GM19239 (cell line): ENCODE results near the gene REV3L.
A peak's percentile ranks its signal among the peaks of the same experiment; 100 is the strongest.
"Not testable (repeated sequence)": the region's sequence is repeated elsewhere in the genome, so short reads cannot be mapped to it uniquely, and the experiment has no call there.

Source experiments
- DNase-seq: peaks from one replicate; pipeline ENCODE4 v3.0.0; 2011; ENCODE audit warnings: low spot score; ENCODE audit not compliant: insufficient read length
- FAIRE-seq: peaks from 2 replicates; lab custom pipeline; 2011; peaks lifted over from hg19 to GRCh38; lab: Jason Lieb, UNC

Gene REV3L

DNA sequence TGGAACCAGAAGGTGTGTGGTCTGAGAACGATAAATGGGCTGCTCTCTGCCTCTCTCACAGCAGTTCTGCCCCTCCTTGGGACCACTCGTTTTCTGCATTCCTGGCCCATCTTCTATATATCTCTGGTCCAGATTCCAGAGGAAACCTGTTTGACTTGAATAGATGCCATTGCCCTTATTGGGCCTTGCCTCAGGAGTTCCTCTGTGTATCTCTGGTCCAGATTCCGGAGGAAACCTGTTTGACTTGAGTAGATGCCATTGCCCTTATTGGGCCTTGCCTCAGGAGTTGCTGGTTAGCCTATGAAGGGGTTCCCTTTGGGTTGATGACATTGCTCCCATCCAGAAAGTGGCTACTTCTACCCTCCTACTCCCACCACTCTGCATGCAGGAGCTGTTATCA, 206.3 kb downstream of the REV3L start:
- FAIRE-seq (peak; percentile 44), DNase-seq (no peak)

DNA sequence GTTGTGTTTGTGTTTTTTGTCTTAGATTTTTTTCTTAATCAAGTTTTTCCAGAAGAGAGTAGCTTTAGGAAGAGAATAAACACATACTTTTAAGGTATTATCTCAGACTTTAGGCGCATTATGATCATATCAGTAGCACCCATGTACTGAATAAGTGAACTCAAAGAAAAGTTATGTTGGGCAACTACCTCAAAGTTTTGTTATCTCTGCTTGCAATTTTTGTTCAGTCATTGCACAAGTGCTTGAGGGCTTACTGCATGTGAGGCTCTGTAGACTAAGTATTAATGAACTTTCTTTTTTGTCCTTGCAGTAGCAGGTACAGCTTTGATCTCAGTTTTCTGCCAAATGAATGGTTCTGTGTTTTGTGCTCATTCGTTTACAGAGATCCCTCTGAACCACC, 206.7 kb downstream of the REV3L start:
- FAIRE-seq (no peak), DNase-seq (no peak)

DNA sequence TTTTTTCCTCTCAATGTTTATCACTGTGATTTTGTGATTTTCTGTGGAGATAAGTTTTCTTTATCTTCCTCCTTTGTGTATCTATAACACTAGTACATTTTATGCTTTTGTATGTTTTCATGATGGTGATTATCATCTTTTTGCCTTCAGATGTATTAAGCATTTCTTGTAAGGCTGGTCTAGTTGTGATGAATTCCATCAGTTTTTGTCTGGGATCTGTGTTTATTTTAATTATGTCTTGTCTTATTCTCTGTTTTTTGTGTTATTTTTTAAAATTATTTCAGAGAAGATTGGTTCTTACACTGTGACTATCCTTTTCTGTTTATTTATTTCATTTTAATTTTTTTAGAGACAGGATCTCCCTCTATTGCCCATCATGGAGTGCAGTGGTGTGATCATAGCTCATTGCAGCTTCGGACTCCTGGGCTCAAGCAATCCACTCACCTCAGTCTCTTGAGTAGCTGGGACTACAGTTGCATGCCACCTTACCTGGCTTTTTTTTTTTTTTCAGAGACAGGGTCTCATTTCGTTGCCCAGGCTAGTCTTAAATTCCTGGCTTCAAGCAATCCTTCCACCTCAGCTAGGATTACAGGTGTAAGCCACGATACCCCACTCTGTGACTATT, 208.3 kb downstream of the REV3L start:
- FAIRE-seq: no peak
- DNase-seq: no peak

DNA sequence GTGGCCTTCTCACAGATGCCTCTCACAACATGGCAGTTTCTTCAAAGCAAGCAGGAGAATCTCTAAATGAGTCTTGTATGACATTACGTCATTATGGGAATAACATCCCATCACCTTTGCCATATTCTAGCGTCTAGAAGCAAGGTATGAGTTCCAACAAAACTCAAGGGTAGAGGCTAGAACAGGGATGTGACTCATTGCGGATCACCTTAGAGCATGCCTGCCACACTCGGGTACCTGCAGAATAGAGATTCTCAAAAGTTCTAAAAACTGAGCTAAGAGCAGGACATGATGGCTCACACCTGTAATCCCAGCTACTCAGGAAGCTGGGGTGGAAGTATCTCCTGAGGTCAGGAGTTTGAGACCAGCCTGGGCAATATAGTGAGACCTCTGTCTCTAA, 212.9 kb downstream of the REV3L start:
- FAIRE-seq: no peak
- DNase-seq: no peak

DNA sequence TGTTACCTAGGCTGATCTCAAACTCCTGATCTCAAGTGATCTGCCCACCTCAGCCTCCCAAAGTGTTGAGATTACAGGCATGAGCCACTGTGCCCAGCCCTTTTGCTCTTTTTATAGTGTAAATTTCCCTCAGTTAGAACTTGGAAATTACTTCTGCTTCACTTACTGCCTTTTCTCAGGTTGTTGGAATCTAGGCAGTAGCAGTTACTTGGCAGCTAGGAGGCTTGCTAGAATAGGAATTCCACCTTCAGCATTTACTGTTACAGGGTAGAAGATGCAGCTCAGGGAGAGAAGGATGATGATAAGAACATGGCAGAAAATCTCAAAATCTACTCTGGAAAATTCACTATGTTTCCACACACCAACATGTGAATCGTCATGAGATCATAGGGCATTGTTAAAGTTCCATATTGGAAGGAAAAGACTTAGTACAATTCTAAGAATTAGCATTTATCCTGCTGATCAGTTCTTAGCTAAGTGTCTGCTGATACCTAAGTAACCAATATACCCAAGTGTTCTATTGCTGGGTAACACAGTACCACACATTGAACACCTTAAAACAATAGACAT, 213.5 kb downstream of the REV3L start:
- no peak for FAIRE-seq
- no peak for DNase-seq

DNA sequence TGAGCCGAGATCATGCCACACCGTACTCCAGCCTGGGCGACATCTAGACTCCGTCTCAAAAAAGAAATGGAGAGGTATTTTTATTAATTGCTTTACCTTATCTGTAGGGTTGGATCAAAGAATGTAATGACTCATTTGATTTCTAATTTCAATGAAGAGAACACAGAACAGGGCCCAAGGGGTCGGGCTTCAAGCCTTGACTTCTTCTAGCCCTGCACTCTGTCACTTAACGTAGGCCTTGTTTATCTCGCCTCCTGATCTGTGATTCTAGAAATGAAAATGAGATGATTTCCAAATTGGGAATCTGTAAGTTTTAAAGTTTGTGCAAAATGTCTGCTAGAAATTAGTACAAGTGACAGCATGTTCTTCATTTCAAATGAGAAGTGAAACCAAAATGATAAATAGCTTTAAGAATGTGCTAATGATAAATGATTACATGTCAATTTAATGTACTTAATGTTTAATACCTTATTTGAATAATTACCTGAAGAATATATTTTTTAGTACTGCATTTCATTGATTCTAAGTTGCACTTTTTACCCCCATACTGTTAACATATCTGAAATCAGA, 215.2 kb downstream of the REV3L start:
- FAIRE-seq (peak; percentile 52), DNase-seq (no peak)

DNA sequence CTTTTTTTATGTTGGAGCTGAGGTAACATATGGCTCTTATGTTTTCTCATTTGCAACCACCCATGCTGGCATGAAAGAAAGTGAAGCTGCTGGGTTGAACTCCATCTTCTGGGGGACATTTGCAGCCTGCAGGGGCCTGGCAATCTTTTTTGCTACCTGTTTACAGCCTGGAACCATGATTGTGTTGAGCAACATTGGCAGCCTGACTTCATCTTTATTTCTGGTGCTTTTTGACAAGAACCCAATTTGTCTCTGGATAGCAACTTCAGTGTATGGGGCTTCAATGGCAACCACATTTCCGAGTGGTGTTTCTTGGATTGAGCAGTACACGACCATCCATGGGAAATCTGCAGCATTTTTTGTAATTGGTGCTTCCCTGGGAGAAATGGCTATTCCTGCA, 216.7 kb downstream of the REV3L start:
- DNase-seq: no peak
- FAIRE-seq: no peak

DNA sequence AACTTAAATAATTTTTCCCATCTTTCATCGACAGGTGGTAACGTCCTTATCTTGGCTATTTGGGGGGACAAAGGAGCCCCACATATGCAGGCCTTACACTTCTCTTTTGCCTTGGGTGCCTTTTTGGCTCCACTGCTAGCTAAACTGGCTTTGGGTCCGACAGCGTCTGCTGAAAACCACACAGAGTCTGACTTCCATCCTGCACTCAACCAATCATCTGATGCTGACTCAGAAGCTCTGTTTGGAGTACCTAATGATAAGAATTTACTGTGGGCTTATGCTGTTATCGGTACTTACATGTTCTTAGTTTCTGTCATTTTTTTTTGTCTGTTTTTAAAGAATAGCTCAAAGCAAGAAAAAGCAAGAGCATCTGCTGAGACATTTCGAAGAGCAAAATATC, 217.2 kb downstream of the REV3L start:
- FAIRE-seq (no peak), DNase-seq (no peak)

DNA sequence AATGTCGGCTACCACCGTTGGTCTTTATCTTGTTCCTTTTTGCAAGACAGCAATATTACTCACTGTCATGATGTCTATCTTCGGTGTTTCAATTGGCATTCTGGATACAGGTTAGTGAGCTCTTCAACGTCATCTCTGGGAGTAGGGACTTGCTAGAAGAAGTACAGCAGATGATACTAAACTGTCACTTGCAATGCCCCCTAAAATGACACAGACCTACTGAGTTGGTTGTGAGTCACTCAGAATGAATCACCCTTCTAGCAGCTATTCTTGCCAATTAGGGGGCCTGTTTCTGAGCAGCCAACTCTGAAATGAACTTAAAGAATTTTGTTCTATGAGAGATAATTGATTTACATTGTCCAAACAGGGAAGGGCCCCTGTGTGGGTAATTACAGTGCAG, 219.2 kb downstream of the REV3L start:
- no peak for DNase-seq
- no peak for FAIRE-seq

DNA sequence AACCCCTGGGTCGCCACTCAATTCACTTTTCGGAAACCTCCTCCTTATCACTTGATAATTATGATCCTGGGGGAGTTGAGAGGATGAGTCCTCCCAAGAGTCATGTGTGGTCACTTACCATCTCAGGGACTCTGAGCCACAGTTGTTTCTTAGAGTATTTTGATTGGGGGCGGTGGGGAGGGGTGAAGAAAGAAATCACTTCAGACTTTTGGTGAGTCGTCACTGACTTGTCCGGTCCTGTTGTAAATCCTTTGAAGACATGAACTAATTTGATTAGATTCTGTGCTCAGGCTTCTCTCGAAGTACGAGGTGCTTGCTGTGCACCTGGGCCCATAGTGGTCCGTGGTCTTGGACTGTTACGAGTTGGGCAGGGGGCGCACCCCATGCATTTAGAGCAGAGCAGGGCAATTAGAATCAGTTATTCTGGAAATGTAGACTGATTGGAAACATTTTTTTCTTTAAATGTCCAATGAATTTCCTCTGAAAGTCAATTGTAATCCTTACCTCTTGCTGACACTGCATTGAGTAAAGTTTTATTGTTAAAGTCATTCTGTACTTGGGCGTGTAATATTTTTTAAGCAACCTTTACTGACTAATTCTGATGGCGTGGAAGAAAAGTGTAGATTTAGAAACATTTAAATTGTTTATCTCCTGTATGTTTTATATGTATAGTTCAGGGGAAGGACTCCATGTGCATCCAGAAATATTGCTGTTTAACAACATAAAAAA, 222.3 kb downstream of the REV3L start:
- FAIRE-seq: no peak
- DNase-seq: no peak

DNA sequence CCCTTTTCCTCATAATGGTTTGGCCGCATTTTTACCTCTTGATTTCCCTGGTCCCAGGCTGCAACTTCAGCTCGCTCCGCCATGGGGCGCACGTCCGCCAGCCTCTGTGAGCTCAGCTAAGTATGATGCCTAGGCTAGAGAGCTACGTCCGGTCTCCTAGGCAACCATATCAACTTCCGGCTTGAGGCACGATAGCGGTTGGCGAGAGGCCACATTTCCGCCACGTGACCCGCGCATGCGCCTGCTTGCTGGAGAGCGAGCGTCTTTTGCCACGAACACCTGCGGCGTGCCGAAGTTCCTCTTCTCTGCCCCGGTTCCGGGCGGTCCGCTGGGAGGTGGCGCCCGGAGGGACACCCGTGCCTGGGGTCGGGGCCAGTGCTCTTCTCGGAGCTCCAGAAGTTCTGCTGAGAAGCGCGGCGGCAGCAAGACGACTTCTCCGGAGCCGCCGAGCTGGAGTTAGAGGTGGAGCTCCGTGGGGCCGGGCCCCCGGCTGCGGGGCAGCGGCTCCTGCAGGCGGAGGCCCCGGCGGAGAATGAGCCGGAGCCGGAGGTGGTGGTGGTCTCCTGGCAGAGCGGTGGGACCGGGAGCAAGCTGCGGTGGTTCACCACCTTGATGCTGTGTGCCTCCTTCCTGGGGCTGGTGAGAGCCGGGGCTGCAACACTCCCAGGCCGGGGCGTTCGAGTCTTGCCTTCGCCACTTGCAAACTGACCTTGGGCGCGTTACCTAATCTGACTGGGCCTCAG, 223.8 kb downstream of the REV3L start:
- peak; percentile 100 for FAIRE-seq

DNA sequence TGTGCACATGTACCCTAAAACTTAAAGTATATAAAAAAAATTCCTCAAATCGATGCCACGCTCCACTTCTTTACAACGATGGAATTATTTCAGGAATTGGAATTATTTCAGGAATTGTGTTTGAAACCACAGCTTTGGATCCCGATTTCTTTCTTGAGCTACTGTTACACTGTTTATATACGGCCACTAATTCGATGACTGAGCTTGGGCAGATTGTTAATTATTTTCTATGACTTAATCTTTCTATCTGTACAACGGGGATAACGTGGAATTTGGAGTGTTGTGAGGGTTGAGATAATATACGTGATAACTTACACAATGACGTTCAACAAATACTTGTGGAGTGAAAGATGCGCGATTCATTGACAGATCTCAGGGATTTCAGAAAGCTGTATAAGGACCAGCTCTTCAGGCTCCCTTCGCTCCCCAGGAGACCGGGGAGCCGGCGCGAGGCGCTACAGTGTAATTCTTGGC, 224.4 kb downstream of the REV3L start:
- DNase-seq (no peak), FAIRE-seq (no peak)

More for the DNA sequence above, 223.8 kb downstream of the REV3L start:
- DNase-seq: peak; percentile 93

DNA sequence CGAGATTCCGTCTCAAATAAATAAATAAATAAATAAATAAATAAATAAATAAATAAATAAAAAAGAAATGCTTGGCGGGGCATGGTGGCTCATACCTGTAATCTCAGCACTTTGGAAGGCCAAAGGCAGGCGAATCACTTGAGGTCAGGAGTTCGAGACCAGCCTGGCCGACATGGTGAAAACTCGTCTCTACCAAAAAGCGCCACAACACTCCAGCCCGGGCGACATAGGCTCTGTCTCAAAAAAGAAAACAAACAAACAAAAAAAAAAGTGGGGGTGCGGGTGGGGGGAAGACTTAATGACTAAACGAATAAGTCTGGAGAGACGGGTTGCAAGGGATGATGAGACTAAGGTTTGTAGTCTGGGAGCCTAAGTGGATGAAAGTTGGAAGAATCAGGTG, 225.0 kb downstream of the REV3L start:
- FAIRE-seq (no peak), DNase-seq (no peak)

DNA sequence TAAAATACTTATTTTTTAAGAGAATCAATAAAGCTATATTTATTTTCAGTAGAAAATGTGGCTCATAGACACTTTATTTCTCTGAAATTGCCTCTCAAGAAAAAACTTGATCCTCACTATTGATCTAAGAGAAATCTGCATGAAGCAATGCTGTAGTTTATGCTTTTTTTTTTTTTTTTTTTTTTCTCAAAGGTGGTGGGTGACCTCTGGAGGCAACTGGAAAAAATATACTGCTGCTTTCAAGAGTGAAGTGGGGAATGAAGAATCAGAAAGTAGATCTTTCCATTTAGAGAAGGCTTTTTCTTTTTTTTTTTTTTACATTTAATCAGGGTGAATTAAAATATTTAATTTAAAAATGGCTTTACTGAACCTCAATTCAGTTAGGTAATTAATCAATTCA, 226.4 kb downstream of the REV3L start:
- no peak for FAIRE-seq
- DNase-seq: no peak

DNA sequence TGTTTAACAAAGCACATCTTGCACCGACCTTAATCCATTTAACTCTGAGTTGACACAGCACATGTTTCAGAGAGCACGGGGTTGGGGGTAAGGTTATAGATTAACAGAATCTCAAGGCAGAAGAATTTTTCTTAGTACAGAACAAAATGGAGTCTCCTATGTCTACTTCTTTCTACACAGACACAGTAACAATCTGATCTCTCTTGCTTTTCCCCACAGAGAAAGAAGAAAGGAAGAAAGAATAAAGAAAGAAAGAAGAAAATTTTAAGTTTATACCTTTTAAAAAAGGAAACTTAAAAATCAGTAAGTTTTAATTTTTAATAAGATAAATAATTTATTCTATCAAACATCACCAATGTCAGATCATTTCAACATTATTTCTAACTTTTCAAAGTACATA, 227.2 kb downstream of the REV3L start:
- not testable (repeated sequence) for FAIRE-seq, DNase-seq

DNA sequence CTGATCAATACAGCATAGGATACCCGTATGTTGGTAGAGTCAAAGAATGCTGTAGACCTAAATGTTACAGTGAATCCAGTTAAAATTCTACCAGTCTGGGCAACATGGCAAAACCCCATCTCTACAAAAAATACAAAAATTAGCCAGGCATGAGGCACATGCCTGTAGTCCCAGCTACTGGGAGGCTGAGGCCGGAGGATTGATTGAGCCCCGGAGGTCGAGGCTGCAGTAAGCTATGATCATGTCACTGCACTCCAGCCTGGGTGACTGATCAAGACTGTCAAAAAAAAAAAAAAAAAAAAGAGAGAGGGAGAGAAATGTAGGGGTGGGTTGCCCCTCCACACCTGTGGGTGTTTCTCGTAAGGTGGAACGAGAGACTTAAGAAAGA, 228.2 kb downstream of the REV3L start:
- FAIRE-seq: no peak

DNA sequence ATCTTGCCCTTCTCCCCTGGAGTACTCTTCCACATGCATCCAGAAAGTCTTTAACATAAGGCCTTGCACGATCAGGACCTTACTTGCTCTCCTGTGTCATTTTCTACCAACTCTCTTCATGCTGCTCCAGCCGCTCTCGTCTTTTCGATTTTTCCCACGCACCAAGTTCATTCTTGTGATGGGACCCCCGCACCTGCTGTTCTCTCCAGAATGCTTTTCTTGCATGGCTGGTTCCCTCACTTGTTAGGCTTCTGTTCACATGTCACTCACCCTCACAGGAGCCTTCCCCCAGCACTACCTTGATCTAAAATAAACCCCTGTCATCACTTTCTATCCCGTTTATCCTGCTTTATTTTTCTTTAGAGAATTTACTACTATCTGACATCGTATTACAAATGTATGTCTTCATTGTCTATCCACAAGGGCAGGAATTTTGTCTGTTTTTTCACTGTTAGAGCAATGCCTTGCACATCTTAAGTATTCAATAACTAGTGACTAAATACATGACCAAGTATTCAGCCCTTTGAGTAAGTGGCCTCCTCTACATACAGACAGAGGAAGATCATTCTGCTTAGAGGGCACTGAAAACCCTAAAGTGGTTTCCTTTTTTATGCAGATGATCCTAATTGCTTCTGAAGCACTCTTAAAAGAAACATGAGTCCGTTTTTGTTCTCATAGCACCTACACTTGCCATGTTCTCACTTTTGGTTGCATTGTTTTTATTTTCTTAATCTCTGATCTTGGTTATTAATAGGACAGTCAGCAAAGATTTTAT, 228.8 kb downstream of the REV3L start:
- no peak for FAIRE-seq
- DNase-seq: no peak

More for the DNA sequence above, 228.2 kb downstream of the REV3L start:
- no peak for DNase-seq

DNA sequence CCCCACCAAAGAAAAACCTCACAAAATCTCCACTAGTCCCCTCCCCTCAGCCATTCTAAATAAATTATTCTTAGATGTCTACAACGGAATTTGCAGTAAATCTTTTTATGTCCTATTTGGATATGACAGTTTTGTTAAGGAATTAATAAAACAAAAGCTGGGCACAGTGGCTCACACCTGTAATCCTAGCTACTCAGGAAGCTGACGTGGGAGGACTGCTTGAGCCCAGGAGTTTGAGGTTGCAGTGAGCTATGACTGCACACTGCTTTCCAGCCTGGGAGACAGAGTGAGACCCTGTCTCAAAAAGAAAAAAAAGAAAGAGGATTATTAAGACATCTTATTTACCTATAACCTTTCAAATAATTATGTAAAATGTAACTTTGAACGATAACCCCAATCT, 230.3 kb downstream of the REV3L start:
- no peak for DNase-seq
- no peak for FAIRE-seq

DNA sequence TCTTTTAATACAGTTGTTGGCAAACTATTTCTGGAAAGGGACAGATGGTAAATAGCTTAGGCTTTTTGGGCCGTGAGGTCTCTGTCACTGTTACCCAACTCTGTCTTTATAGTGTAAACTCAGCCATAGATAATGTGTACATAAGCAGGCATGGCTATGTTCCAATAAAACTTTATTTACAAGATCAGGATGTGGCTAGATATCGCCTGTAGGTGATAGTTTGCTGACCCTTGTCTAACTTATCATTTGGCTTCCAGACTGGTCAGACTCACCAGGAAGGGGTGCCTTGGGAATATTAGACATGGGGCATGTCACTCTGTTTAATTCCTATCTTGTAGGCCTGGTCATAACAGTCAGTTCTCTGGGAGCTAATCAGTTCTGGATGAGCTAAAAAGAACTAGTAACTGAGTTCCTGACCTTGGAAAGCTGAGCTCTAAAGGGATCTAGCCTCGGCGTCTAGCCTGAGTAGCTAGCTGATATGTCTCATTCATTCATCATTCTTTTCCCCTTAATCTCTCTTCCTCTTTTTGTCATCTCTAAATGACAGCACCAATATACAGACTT, 232.1 kb downstream of the REV3L start:
- DNase-seq: no peak
- FAIRE-seq: peak; percentile 35
